ENCODE measurements around the gene ABCB11.

DNA sequence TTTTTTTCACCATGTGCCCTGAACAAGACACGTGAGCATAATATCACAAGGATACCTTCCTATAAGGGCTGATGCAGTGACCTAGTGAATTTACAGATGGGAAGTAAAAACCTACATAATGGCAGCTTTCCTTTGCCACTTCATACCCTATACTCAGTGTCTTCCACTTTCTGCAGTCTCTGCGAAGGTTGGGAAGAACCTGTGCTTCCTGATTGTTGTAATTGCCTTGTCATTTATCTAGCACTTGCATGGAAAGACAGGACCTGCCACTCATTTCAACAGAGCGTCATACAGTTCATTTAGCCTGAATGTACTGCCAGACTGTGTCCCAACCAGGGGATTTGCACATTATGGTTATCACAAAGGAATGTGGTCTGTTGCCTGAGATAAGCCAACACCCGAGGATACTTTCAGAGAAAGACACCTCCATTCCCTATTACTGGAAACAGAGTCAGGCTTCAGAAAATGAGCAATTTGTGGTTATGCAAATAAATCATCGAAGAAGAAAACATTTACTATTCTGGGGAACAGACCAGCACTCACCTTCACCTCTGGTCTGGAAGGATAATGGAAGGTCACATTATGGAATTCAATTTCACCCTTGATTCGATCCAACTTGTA lies 55.0 kb downstream of the ABCB11 start:
- TF ChIP-seq, protein P1, sequence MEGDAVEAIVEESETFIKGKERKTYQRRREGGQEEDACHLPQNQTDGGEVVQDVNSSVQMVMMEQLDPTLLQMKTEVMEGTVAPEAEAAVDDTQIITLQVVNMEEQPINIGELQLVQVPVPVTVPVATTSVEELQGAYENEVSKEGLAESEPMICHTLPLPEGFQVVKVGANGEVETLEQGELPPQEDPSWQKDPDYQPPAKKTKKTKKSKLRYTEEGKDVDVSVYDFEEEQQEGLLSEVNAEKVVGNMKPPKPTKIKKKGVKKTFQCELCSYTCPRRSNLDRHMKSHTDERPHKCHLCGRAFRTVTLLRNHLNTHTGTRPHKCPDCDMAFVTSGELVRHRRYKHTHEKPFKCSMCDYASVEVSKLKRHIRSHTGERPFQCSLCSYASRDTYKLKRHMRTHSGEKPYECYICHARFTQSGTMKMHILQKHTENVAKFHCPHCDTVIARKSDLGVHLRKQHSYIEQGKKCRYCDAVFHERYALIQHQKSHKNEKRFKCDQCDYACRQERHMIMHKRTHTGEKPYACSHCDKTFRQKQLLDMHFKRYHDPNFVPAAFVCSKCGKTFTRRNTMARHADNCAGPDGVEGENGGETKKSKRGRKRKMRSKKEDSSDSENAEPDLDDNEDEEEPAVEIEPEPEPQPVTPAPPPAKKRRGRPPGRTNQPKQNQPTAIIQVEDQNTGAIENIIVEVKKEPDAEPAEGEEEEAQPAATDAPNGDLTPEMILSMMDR (IDR thresholded peaks at IDR 0.05), result no peak
- TF ChIP-seq POLR2AphosphoS5 (IDR thresholded peaks at IDR 0.05; ENCODE audit: low read depth, low read length), result no peak
- TF ChIP-seq, protein P2, sequence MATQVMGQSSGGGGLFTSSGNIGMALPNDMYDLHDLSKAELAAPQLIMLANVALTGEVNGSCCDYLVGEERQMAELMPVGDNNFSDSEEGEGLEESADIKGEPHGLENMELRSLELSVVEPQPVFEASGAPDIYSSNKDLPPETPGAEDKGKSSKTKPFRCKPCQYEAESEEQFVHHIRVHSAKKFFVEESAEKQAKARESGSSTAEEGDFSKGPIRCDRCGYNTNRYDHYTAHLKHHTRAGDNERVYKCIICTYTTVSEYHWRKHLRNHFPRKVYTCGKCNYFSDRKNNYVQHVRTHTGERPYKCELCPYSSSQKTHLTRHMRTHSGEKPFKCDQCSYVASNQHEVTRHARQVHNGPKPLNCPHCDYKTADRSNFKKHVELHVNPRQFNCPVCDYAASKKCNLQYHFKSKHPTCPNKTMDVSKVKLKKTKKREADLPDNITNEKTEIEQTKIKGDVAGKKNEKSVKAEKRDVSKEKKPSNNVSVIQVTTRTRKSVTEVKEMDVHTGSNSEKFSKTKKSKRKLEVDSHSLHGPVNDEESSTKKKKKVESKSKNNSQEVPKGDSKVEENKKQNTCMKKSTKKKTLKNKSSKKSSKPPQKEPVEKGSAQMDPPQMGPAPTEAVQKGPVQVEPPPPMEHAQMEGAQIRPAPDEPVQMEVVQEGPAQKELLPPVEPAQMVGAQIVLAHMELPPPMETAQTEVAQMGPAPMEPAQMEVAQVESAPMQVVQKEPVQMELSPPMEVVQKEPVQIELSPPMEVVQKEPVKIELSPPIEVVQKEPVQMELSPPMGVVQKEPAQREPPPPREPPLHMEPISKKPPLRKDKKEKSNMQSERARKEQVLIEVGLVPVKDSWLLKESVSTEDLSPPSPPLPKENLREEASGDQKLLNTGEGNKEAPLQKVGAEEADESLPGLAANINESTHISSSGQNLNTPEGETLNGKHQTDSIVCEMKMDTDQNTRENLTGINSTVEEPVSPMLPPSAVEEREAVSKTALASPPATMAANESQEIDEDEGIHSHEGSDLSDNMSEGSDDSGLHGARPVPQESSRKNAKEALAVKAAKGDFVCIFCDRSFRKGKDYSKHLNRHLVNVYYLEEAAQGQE (IDR thresholded peaks at IDR 0.05; ENCODE audit: insufficient read depth in 1 of 2, low read depth in 2 of 2, low read length in 1 of 2), result no peak
